Naive thymus-derived CD4-positive, alpha-beta T cell (primary cell): ENCODE measurements around the gene TLN1. TPM values are rescaled to one million over a fixed set of nuclear protein-coding genes. Genes with fewer than 3 reads are reported as not detected.

Experiments used
- ATAC-seq: fragments of 150-1000 bp; cut with Tn5 transposase; 2 replicates; pipeline ENCODE4 v1.10.0; 2021; ENCODE audit warnings: mild to moderate bottlenecking, moderate library complexity
- CTCF ChIA-PET: fragments of 350-600 bp; sonication (Branson Sonifier 250); formaldehyde crosslinking; loops from one replicate; lab custom pipeline; 2021; ENCODE audit warnings: antibody characterized with exemption; lab: Charles Lee
- POLR2A ChIA-PET: fragments of 350-600 bp; sonication (Branson Sonifier 250); formaldehyde crosslinking; loops from one replicate; lab custom pipeline; 2021; ENCODE audit warnings: antibody characterized with exemption, inconsistent platforms; lab: Charles Lee
- DNase-seq, 9 donors: peaks; one replicate each; pipeline versions ENCODE4 v3.0.0 to v3.0.0-alpha.2; 2020 to 2022; ENCODE audit warnings: mixed read lengths in 1 of 9
- H3K27ac ChIP-seq: one replicate; pipeline ENCODE4 v1.7.0; 2013; ENCODE audit warnings: mild to moderate bottlenecking, low read depth, low read length, moderate library complexity
- H3K27me3 ChIP-seq, 2 donors: one replicate each; pipeline ENCODE4 v1.7.0; 2013; ENCODE audit warnings: low read length in 2 of 2, mild to moderate bottlenecking in 2 of 2, moderate library complexity in 2 of 2; ENCODE audit not compliant: control insufficient read depth in 2 of 2, insufficient read depth in 2 of 2
- H3K36me3 ChIP-seq, 3 experiments: 1 replicate in 2 of 3; 2 replicates in 1 of 3; pipeline ENCODE4 v1.7.0; 2013; ENCODE audit warnings: low read length in 3 of 3, mild to moderate bottlenecking in 3 of 3, moderate library complexity in 1 of 3; ENCODE audit not compliant: insufficient read depth in 3 of 3, control insufficient read depth in 2 of 3
- H3K4me1 ChIP-seq, 2 donors: one replicate each; pipeline ENCODE4 v1.7.0; 2013; ENCODE audit warnings: low read length in 2 of 2, mild to moderate bottlenecking in 2 of 2, moderate library complexity in 1 of 2; ENCODE audit not compliant: control insufficient read depth in 2 of 2, insufficient read depth in 2 of 2
- H3K4me3 ChIP-seq: 2 replicates; pipeline ENCODE4 v1.7.0; 2013; ENCODE audit warnings: mild to moderate bottlenecking, low read length
- H3K9me3 ChIP-seq, 3 experiments: 1 replicate in 2 of 3; 2 replicates in 1 of 3; pipeline ENCODE4 v1.7.0; 2013; ENCODE audit warnings: low read length in 3 of 3; ENCODE audit not compliant: control insufficient read depth in 2 of 3
- H3K27ac Mint-ChIP-seq, 9 donors: one replicate each; pipeline ENCODE4 v1.8.0; 2020 to 2022; ENCODE audit warnings: mixed read lengths in 9 of 9, mild to moderate bottlenecking in 8 of 9, moderate library complexity in 5 of 9, inconsistent platforms in 2 of 9
- H3K27me3 Mint-ChIP-seq, 5 donors: one replicate each; pipeline ENCODE4 v1.8.0; 2021 to 2022; ENCODE audit warnings: mixed read lengths in 5 of 5, mild to moderate bottlenecking in 1 of 5
- H3K36me3 Mint-ChIP-seq, 5 donors: one replicate each; pipeline ENCODE4 v1.8.0; 2020 to 2022; ENCODE audit warnings: mixed read lengths in 5 of 5, mild to moderate bottlenecking in 3 of 5, inconsistent platforms in 1 of 5
- H3K4me1 Mint-ChIP-seq, 7 donors: one replicate each; pipeline ENCODE4 v1.8.0; 2020 to 2022; ENCODE audit warnings: mixed read lengths in 7 of 7, mild to moderate bottlenecking in 3 of 7, inconsistent platforms in 1 of 7
- H3K4me3 Mint-ChIP-seq, 10 donors: one replicate each; pipeline ENCODE4 v1.8.0; 2020 to 2022; ENCODE audit warnings: mild to moderate bottlenecking in 10 of 10, mixed read lengths in 10 of 10, moderate library complexity in 6 of 10, inconsistent platforms in 2 of 10
- H3K9me3 Mint-ChIP-seq, 11 donors: one replicate each; pipeline ENCODE4 v1.8.0; 2020 to 2022; ENCODE audit warnings: mixed read lengths in 11 of 11, mild to moderate bottlenecking in 4 of 11, inconsistent platforms in 1 of 11, moderate library complexity in 1 of 11
- intact Hi-C, 2 donors: fragments of 100-400 bp; cut with micrococcal nuclease; formaldehyde crosslinking; loops; one replicate each; pipeline ENCODE4 v1.15.1; 2023
- polyA plus RNA-seq, 2 donors: library from polyadenylated mRNA; unstranded; fragments of 300-500 nt; fragmentation: Illumina TruSeq; gene quantifications; one replicate each; pipeline ENCODE4 v1.2.3, GENCODE V29; 2021
- total RNA-seq, 6 experiments: library from RNA in 5 of 6; stranded (reverse) in 5 of 6; gene quantifications; 1 replicate in 5 of 6; 2 replicates in 1 of 6; pipeline ENCODE4 v1.2.3 and lab custom pipeline; 2021 to 2026

The TLN1 gene
- total and polyA plus RNA-seq, 7 experiments from 2014 or later = 33.8 to 369 (median 230) TPM

DNA sequence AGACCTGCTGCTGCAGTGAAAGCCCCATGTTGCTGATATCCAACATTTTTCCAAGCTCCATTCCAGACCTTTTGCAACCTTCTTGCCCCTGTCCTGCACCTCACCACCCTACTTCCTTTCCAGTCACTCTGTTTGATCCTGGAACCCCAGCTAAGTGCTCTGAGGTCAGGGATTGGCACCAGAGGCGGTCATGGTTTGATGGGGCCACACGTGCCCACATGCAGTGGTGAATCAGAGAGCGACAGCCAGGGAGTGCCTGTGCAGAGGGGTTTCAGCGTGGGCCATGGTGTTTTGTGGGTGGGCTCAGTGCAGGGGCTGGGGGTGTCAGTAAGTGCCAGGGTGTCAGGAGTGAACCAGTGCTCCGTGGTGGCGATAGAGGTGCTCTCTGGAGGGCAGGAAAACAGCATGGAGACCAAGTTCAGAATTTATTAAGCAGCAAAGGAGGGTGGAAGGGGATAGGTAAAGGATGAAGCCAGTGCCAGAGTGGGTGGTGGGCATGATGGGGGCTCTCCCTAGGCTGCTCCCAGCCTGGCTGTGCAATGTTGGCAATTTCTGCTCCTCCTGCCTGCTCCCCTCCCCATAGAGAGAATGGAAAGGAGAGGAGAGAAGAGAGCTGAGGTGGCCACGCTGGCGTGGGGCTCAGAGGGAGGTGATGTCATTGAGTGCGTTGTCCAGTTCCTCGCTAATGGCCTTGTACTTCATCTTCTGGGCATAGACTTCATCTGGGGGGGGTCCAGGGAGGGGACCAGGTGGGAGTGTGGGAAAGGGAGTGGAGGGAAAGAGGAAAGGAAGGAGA, 49.3 kb downstream of the TLN1 start:
- Mint-ChIP-seq H3K4me3 (no peak overlapping the region), H3K36me3 (peaks cover 0 to 4% (median 0%) of the 10 kb centered on the region in 5 donors), H3K9me3 (no peaks in the 10 kb centered on the region), H3K27me3 (peaks cover 0 to 4% (median 0%) of the 10 kb centered on the region in 5 donors), H3K4me1 (peaks cover 0 to 12% (median 4%) of the 10 kb centered on the region in 7 donors), H3K27ac (peak overlapping the region in 3 of 9 donors; percentile 6 to 78 (median 43))
- Histone ChIP-seq H3K27me3 (no peaks in the 10 kb centered on the region), H3K4me1 (no peaks in the 10 kb centered on the region), H3K27ac (no peak overlapping the region), H3K4me3 (no peak overlapping the region), H3K36me3 (peaks cover 0 to 12% (median 0%) of the 10 kb centered on the region in 3 experiments), H3K9me3 (no peaks in the 10 kb centered on the region)
- no peak for ATAC-seq
- ChIA-PET POLR2A (interaction anchor here (0.7 kb wide), 1 partner anchor 65 kb away, joined by 3 read pairs; no protein-coding TSS in a partner anchor), CTCF (interaction anchor here (1.0 to 1.6 kb wide), 2 partner anchors 12 to 21 kb away, joined by 5 to 6 read pairs; no protein-coding TSS in a partner anchor)
- intact Hi-C loops = no loop called here
- DNase-seq = no peak

DNA sequence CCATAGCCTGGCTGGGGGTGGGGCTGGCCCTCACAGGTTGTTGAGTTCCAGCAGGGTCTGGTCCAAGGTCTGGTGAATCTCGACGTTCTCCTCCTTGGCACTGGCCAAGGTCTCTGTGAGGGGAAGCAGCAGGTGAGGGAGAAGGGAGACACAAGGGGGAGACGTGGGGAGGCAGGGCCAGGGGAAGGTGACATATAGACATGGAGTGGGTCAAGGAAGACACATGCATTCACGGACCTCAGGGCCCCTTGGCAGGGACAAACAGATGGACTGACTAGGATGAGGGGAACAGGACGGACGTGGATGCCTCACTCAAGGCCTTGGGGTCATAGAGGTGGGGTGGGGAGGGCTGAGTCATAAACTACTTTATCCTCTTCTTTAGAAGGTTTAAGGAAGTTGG, 49.9 kb downstream of the TLN1 start:
- CTCF ChIA-PET = interaction anchor here (1.0 kb wide), 1 partner anchor 13 kb away, joined by 6 read pairs; no protein-coding TSS in a partner anchor

DNA sequence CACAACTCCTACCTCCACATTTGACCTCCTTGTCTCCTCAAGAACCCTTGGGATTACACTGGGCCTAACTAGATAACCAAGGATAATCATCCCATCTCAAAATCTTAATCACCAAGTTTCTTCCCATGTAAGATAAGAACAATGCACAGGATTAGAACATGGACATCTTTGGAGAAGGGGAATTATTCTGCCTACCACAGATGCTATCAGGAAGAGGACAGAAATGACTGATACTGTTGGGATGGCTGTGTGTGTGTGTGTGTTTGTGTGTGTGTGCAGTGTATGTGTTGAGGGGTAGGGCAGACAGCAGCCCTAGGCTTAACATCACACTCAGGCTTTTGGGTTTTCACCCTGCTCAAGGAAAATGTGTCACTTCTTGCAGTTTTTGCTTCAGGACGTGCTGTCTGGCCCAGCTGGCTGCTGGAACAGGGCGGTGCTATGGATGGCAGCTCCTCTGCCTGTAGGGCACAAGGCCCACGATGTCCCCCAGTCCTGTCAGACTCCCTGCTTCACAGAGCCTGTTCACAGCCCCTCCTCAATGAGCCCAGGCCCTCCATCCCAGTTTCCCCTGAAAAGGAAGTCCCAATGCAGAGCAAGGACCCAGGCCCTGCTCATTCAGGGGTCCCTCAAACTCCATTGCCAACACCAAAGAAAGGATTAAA, 50.5 kb downstream of the TLN1 start:
- Histone ChIP-seq H3K27me3 (no peaks in the 10 kb centered on the region), H3K27ac (no peak overlapping the region), H3K9me3 (no peaks in the 10 kb centered on the region), H3K4me1 (no peaks in the 10 kb centered on the region), H3K36me3 (peaks cover 0 to 12% (median 0%) of the 10 kb centered on the region in 3 experiments), H3K4me3 (no peak overlapping the region)
- Mint-ChIP-seq H3K27ac (no peak overlapping the region), H3K36me3 (peaks cover 0 to 4% (median 0%) of the 10 kb centered on the region in 5 donors), H3K9me3 (no peaks in the 10 kb centered on the region), H3K27me3 (peaks cover 0 to 12% (median under 1%) of the 10 kb centered on the region in 5 donors), H3K4me3 (no peak overlapping the region), H3K4me1 (peaks cover 1 to 8% (median 6%) of the 10 kb centered on the region in 7 donors)
- ATAC-seq = no peak
- POLR2A ChIA-PET = no interaction called here
- intact Hi-C loops = no loop called here
- CTCF ChIA-PET = no interaction called here
- DNase-seq = no peak

More for the DNA sequence above, 49.9 kb downstream of the TLN1 start:
- H3K27ac Mint-ChIP-seq = peak overlapping the region in 1 of 9 donors; percentile 6
- Histone ChIP-seq H3K4me3 (no peak overlapping the region), H3K9me3 (no peaks in the 10 kb centered on the region), H3K27me3 (no peaks in the 10 kb centered on the region), H3K4me1 (no peaks in the 10 kb centered on the region), H3K27ac (no peak overlapping the region), H3K36me3 (peaks cover 0 to 12% (median 0%) of the 10 kb centered on the region in 3 experiments)
- DNase-seq (no peak), ATAC-seq (no peak)
- no peak overlapping the region for H3K4me3 Mint-ChIP-seq
- POLR2A ChIA-PET = no interaction called here
- intact Hi-C loops = no loop called here
- peaks cover 0 to 9% (median 2%) of the 10 kb centered on the region in 7 donors for H3K4me1 Mint-ChIP-seq
- H3K9me3 Mint-ChIP-seq = no peaks in the 10 kb centered on the region
- H3K27me3 Mint-ChIP-seq = peaks cover 0 to 9% (median 0%) of the 10 kb centered on the region in 5 donors
- peaks cover 0 to 4% (median 0%) of the 10 kb centered on the region in 5 donors for H3K36me3 Mint-ChIP-seq

DNA sequence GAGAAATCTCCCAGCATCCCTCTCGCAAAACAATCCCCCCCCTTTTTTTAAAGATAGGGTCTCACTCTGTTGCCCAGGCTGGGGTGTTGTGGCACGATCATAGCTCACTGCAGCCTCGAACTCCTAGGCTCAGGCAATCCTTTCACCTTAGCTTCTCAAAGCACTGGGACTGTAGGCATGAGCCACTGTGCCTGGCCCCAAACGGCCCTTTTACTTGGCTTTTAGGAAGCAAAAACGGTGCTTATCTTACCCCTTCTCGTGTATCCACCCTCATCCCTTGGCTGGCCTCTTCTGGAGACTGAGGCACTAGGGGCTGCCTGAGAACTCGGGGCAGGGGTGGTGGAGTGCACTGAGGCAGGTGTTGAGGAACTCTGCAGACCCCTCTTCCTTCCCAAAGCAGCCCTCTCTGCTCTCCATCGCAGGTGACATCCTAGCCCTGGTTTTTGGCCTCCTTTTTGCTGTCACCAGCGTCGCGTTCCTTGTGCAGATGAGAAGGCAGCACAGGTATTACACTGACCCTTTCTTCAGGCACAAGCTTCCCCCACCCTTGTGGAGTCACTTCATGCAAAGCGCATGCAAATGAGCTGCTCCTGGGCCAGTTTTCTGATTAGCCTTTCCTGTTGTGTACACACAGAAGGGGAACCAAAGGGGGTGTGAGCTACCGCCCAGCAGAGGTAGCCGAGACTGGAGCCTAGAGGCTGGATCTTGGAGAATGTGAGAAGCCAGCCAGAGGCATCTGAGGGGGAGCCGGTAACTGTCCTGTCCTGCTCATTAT, 51.5 kb downstream of the TLN1 start:
- H3K27ac Mint-ChIP-seq = no peak overlapping the region
- no peaks in the 10 kb centered on the region for H3K9me3 Mint-ChIP-seq
- DNase-seq (no peak), ATAC-seq (no peak)
- no peaks in the 10 kb centered on the region for H3K9me3 ChIP-seq
- H3K27me3 ChIP-seq = no peaks in the 10 kb centered on the region
- peaks cover 0 to 12% (median 0%) of the 10 kb centered on the region in 3 experiments for H3K36me3 ChIP-seq
- peaks cover 0 to 6% of the 10 kb centered on the region in 2 donors for H3K4me1 ChIP-seq
- H3K27ac ChIP-seq = no peak overlapping the region
- peaks cover 0 to 16% (median 3%) of the 10 kb centered on the region in 5 donors for H3K27me3 Mint-ChIP-seq
- peaks cover 5 to 12% (median 9%) of the 10 kb centered on the region in 7 donors for H3K4me1 Mint-ChIP-seq
- no peak overlapping the region for H3K4me3 ChIP-seq
- no peak overlapping the region for H3K4me3 Mint-ChIP-seq
- intact Hi-C loops = no loop called here
- peaks cover 0 to 4% (median 0%) of the 10 kb centered on the region in 5 donors for H3K36me3 Mint-ChIP-seq
- CTCF ChIA-PET = no interaction called here
- POLR2A ChIA-PET = no interaction called here

DNA sequence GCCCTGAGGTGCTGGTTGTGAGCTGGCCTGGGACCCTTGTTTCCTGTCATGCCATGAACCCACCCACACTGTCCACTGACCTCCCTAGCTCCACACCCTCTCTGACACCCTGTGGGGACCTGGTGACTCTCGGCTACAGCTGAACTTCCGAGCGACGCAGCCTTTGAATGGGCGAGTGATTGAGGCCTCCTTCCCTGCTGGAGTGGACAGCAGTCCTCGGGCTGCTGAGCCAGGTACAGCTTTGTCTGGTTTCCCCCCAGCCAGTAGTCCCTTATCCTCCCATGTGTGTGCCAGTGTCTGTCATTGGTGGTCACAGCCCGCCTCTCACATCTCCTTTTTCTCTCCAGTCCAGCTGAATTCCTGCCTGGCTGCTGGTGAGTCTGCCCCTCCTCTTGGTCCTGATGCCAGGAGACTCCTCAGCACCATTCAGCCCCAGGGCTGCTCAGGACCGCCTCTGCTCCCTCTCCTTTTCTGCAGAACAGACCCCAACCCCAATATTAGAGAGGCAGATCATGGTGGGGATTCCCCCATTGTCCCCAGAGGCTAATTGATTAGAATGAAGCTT, 52.1 kb downstream of the TLN1 start:
- no peak overlapping the region for H3K4me3 ChIP-seq

More for the DNA sequence above, 52.1 kb downstream of the TLN1 start:
- no peaks in the 10 kb centered on the region for H3K9me3 Mint-ChIP-seq
- H3K9me3 ChIP-seq = no peaks in the 10 kb centered on the region
- ATAC-seq (no peak), DNase-seq (no peak)
- H3K4me1 Mint-ChIP-seq = peaks cover 5 to 13% (median 9%) of the 10 kb centered on the region in 7 donors
- peaks cover 0 to 7% (median 0%) of the 10 kb centered on the region in 3 experiments for H3K36me3 ChIP-seq
- peaks cover 0 to 16% (median 3%) of the 10 kb centered on the region in 5 donors for H3K27me3 Mint-ChIP-seq
- POLR2A ChIA-PET = interaction anchor here (1.0 kb wide), 1 partner anchor 15 kb away, joined by 3 read pairs; the partner anchor contains the start of gene ARHGEF39
- intact Hi-C loops = no loop called here
- CTCF ChIA-PET = no interaction called here
- H3K27ac Mint-ChIP-seq = no peak overlapping the region
- peaks cover 0 to 11% of the 10 kb centered on the region in 2 donors for H3K4me1 ChIP-seq
- H3K36me3 Mint-ChIP-seq = peaks cover 0 to 4% (median 0%) of the 10 kb centered on the region in 5 donors
- H3K27ac ChIP-seq = no peak overlapping the region
- H3K27me3 ChIP-seq = no peaks in the 10 kb centered on the region
- H3K4me3 Mint-ChIP-seq = no peak overlapping the region
